A673 (cell line): ENCODE measurements around the gene DNAH10. TPM values are rescaled to one million over a fixed set of nuclear protein-coding genes. Genes with fewer than 3 reads are reported as not detected.

Experiments used
- BruUV-seq: library from RNA; stranded (reverse); fragments of 400-500 nt; replicated peaks from 2 replicates; lab custom pipeline; 2021; lab: Mats Ljungman, UMichigan
- CTCF ChIA-PET: fragments of 300-600 bp; sonication (Branson Sonifier 250); formaldehyde crosslinking; loops from one replicate; lab custom pipeline; 2022; ENCODE audit warnings: antibody characterized with exemption; lab: Charles Lee
- POLR2A ChIA-PET: fragments of 300-600 bp; sonication (Branson Sonifier 250); formaldehyde crosslinking; loops from one replicate; lab custom pipeline; 2022; ENCODE audit warnings: antibody characterized with exemption; ENCODE audit not compliant: low non-redundant PET; lab: Charles Lee
- DNase-seq: peaks from one replicate; pipeline ENCODE4 v3.0.0-alpha.2; 2015; ENCODE audit warnings: low spot score
- H3K27ac ChIP-seq: fragments of 200-600 bp; sonication (generic); 2 replicates; pipeline ENCODE4 v1.5.1; 2016; ENCODE audit warnings: mixed run types, low read depth, mild to moderate bottlenecking, mixed read lengths, antibody characterized with exemption, low read length; ENCODE audit not compliant: poor library complexity, severe bottlenecking
- H3K27me3 ChIP-seq: fragments of 200-600 bp; sonication (generic); replicated peaks from 2 replicates; pipeline ENCODE4 v1.6.1; 2017; ENCODE audit warnings: mixed run types, low read depth, mild to moderate bottlenecking, mixed read lengths, antibody characterized with exemption, low read length; ENCODE audit not compliant: insufficient read depth, poor library complexity
- H3K36me3 ChIP-seq: fragments of 200-600 bp; sonication (generic); 2 replicates; pipeline ENCODE4 v1.6.1; 2016; ENCODE audit warnings: mixed run types, mild to moderate bottlenecking, mixed read lengths, antibody characterized with exemption, low read length; ENCODE audit not compliant: insufficient read depth, poor library complexity, severe bottlenecking
- H3K4me1 ChIP-seq: fragments of 200-600 bp; sonication (generic); 2 replicates; pipeline ENCODE4 v1.6.1; 2017; ENCODE audit warnings: mixed run types, mild to moderate bottlenecking, mixed read lengths, antibody characterized with exemption, low read length; ENCODE audit not compliant: insufficient read depth, poor library complexity, severe bottlenecking
- H3K4me3 ChIP-seq: fragments of 200-600 bp; sonication (generic); 2 replicates; pipeline ENCODE4 v1.5.1; 2016; ENCODE audit warnings: low read depth, mixed run types, mild to moderate bottlenecking, mixed read lengths, low read length; ENCODE audit not compliant: poor library complexity, severe bottlenecking
- H3K9me3 ChIP-seq: fragments of 200-600 bp; sonication (generic); 2 replicates; pipeline ENCODE4 v1.6.1; 2016; ENCODE audit warnings: mixed run types, low read depth, mild to moderate bottlenecking, mixed read lengths, antibody characterized with exemption, low read length; ENCODE audit not compliant: poor library complexity, severe bottlenecking
- EZH2 ChIP-seq: fragments of 200-600 bp; sonication (generic); IDR thresholded peaks from 2 replicates; pipeline ENCODE4 v1.6.1; 2017; ENCODE audit warnings: borderline replicate concordance, low read depth, mild to moderate bottlenecking, mixed read lengths, antibody characterized with exemption, low read length; ENCODE audit not compliant: poor library complexity, severe bottlenecking
- intact Hi-C: fragments of 100-400 bp; cut with micrococcal nuclease; formaldehyde crosslinking; loops from one replicate; pipeline ENCODE4 v1.10.0; 2022; ENCODE audit not compliant: unreplicated experiment
- total RNA-seq: library from RNA; stranded (reverse); gene quantifications from 2 replicates; pipeline ENCODE4 v1.2.3, GENCODE V29; 2021
- TF ChIP-seq, protein P1 (sequence below): fragments of 300-800, 200-600 bp; sonication (generic); conservative IDR thresholded peaks from 2 replicates; pipeline ENCODE4 v1.5.1; 2017; ENCODE audit warnings: low read depth, mild to moderate bottlenecking, antibody characterized with exemption, low read length, moderate library complexity, mixed read lengths

Gene DNAH10
- total RNA-seq, 1 experiment from 2014 or later: 1.1 TPM

DNA sequence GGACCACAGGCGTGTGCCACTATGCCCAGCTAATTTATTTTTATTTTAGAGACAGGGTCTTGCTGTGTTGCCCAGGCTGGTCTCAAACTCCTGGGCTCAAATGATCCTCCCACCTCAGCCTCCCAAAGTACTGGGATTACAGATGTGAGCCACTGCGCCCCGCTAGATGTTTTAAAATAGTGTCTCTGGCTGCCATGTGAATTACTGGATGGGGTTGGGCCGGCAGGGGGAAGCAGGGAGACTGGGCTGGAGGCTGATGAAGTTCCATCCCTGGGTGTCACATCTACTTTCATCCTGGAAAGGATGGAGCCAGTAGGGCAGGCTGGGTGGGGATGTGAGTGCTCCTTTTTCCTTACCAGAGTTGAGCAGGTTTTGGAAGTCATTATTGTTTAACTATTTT, 46.1 kb downstream of the DNAH10 start:
- Histone ChIP-seq H3K27me3 (no peaks in the 10 kb centered on the region), H3K4me1 (peaks cover 3% of the 10 kb centered on the region), H3K4me3 (no peak overlapping the region), H3K36me3 (no peaks in the 10 kb centered on the region), H3K27ac (no peak overlapping the region), H3K9me3 (no peaks in the 10 kb centered on the region)
- peak; percentile 42 for DNase-seq
- BruUV-seq: no TSS peak
- intact Hi-C loops: loop anchor here (10.0 kb wide), 1 partner anchor 967 kb away; no protein-coding TSS in a partner anchor
- CTCF ChIA-PET: no interaction called here
- TF ChIP-seq, protein P1, sequence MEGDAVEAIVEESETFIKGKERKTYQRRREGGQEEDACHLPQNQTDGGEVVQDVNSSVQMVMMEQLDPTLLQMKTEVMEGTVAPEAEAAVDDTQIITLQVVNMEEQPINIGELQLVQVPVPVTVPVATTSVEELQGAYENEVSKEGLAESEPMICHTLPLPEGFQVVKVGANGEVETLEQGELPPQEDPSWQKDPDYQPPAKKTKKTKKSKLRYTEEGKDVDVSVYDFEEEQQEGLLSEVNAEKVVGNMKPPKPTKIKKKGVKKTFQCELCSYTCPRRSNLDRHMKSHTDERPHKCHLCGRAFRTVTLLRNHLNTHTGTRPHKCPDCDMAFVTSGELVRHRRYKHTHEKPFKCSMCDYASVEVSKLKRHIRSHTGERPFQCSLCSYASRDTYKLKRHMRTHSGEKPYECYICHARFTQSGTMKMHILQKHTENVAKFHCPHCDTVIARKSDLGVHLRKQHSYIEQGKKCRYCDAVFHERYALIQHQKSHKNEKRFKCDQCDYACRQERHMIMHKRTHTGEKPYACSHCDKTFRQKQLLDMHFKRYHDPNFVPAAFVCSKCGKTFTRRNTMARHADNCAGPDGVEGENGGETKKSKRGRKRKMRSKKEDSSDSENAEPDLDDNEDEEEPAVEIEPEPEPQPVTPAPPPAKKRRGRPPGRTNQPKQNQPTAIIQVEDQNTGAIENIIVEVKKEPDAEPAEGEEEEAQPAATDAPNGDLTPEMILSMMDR: peak; percentile 50
- no peak for TF ChIP-seq EZH2
- POLR2A ChIA-PET: no interaction called here

DNA sequence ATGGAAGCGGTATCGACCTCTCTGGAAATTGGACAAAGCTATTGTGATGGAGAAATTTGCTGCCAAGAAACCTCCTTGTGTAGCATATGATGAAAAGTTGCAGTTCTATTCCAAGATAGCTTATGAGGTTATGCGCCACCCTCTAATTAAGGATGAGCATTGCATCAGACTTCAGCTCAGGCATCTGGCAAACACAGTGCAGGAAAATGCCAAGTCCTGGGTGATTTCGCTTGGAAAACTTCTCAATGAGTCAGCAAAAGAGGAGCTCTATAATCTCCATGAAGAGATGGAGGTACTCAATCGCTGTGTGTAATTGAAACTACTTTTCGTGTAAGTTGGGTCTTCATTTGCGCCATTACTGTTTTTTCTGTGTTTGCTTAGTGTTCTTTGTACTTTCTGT, 51.2 kb downstream of the DNAH10 start:
- H3K27me3 ChIP-seq: no peaks in the 10 kb centered on the region
- no TSS peak for BruUV-seq
- ChIA-PET POLR2A (no interaction called here), CTCF (no interaction called here)
- no peak for TF ChIP-seq EZH2
- TF ChIP-seq, protein P1: no peak
- intact Hi-C loops: no loop called here
- peak overlapping the region; percentile 17 for H3K27ac ChIP-seq
- DNase-seq: peak; percentile 53
- peaks cover 10% of the 10 kb centered on the region for H3K4me1 ChIP-seq
- H3K4me3 ChIP-seq: no peak overlapping the region
- peaks cover 5% of the 10 kb centered on the region for H3K9me3 ChIP-seq
- H3K36me3 ChIP-seq: no peaks in the 10 kb centered on the region

DNA sequence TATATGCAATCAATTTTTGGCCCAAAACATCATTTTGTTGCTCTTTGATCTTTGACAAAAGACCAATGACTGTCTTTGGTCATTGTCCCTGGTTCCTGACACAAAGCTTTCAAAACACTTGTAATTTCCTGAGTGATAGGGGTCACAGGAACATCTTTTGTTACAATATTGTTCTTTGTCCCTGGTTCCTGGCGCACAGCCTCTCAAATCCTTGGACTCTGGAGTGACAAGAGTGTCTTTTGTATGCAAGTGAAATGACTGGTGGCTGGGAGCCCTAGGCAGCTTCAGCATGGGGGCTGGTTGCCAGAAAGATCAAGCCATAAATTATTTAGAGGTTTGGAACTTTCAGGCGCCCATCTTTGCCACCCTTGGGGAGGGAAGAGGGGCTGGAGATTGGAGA, 53.9 kb downstream of the DNAH10 start:
- CTCF ChIA-PET: no interaction called here
- POLR2A ChIA-PET: no interaction called here

More for the DNA sequence above, 53.9 kb downstream of the DNAH10 start:
- H3K36me3 ChIP-seq: no peaks in the 10 kb centered on the region
- H3K27me3 ChIP-seq: no peaks in the 10 kb centered on the region
- no TSS peak for BruUV-seq
- no peak overlapping the region for H3K27ac ChIP-seq
- H3K9me3 ChIP-seq: peaks cover 5% of the 10 kb centered on the region
- no peak overlapping the region for H3K4me3 ChIP-seq
- intact Hi-C loops: no loop called here
- DNase-seq: no peak
- H3K4me1 ChIP-seq: peaks cover 10% of the 10 kb centered on the region
- TF ChIP-seq, protein P1: no peak
- TF ChIP-seq EZH2: no peak
